Bronchial epithelial cell (primary cell): ENCODE data around the gene SF3B6. TPM values are rescaled to one million over a fixed set of nuclear protein-coding genes. Genes with fewer than 3 reads are reported as not detected.

Experiments
- DNase-seq: peaks from one replicate; pipeline ENCODE4 v3.0.0-alpha.2; 2010; ENCODE audit warnings: low read depth
- FAIRE-seq: peaks from 2 replicates; lab custom pipeline; 2011; peaks lifted over from hg19 to GRCh38; lab: Jason Lieb, UNC
- H3K27me3 ChIP-seq: 2 replicates; pipeline ENCODE4 v1.5.1; 2011; ENCODE audit warnings: low read length; ENCODE audit not compliant: control insufficient read depth, insufficient read depth
- H3K36me3 ChIP-seq: 2 replicates; pipeline ENCODE4 v1.5.1; 2011; ENCODE audit warnings: low read length; ENCODE audit not compliant: control insufficient read depth, insufficient read depth
- H3K4me3 ChIP-seq: 2 replicates; pipeline ENCODE4 v1.5.1; 2011; ENCODE audit warnings: mild to moderate bottlenecking, low read depth, low read length, control low read depth
- total RNA-seq: library from RNA; depleted of rRNA; stranded (reverse); fragments of >200 nt; gene quantifications from 2 replicates; pipeline ENCODE4 v1.2.1, GENCODE V29; 2014
- TF ChIP-seq, protein P1 (sequence below): IDR thresholded peaks from 2 replicates; pipeline ENCODE4 v1.5.1; 2011; ENCODE audit warnings: mild to moderate bottlenecking, moderate library complexity, low read length, control low read depth, inconsistent platforms; ENCODE audit not compliant: insufficient read depth, severe bottlenecking

Gene SF3B6
- total RNA-seq, 1 donor from 2014 or later = 202 TPM

DNA sequence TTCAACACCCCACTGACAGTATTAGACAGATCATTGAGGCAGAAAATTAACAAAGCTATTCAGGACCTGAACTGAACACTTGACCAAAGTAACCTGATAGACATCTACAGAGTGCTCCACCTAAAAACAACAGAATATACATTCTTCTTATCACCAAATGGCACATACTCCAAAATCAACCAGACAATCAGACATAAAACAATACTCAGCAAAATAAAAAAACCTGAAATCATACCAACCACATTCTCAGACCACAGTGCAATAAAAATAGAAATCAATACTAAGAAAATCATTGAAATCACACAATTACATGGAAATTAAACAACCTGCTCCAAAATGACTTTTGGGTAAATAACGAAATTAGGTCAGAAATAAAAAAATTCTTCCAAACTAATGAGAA is 31.2 kb upstream of the SF3B6 start:
- TF ChIP-seq, protein P1, sequence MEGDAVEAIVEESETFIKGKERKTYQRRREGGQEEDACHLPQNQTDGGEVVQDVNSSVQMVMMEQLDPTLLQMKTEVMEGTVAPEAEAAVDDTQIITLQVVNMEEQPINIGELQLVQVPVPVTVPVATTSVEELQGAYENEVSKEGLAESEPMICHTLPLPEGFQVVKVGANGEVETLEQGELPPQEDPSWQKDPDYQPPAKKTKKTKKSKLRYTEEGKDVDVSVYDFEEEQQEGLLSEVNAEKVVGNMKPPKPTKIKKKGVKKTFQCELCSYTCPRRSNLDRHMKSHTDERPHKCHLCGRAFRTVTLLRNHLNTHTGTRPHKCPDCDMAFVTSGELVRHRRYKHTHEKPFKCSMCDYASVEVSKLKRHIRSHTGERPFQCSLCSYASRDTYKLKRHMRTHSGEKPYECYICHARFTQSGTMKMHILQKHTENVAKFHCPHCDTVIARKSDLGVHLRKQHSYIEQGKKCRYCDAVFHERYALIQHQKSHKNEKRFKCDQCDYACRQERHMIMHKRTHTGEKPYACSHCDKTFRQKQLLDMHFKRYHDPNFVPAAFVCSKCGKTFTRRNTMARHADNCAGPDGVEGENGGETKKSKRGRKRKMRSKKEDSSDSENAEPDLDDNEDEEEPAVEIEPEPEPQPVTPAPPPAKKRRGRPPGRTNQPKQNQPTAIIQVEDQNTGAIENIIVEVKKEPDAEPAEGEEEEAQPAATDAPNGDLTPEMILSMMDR = no peak
- H3K4me3 ChIP-seq = no peak overlapping the region
- no peaks in the 10 kb centered on the region for H3K36me3 ChIP-seq
- FAIRE-seq (no peak), DNase-seq (no peak)
- no peaks in the 10 kb centered on the region for H3K27me3 ChIP-seq

DNA sequence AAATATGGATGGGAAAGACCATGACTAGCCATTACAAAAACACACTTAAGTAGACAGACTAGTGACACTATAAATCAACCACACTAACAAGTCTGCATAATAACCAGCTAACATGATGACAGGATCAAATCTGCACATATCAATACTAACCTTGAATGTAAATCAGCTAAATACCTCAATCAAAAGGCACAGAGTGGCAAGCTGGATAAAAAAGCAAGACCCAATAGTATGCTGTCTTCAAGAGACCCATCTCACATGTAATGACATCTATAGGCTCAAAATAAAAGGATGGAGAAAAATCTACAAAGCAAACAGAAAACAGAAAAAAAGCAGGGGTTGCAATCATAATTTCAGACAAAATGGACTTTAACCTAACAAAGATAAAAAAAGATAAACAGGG is 30.7 kb upstream of the SF3B6 start:
- FAIRE-seq = no peak
- no peak for DNase-seq
- TF ChIP-seq, protein P1 = no peak

DNA sequence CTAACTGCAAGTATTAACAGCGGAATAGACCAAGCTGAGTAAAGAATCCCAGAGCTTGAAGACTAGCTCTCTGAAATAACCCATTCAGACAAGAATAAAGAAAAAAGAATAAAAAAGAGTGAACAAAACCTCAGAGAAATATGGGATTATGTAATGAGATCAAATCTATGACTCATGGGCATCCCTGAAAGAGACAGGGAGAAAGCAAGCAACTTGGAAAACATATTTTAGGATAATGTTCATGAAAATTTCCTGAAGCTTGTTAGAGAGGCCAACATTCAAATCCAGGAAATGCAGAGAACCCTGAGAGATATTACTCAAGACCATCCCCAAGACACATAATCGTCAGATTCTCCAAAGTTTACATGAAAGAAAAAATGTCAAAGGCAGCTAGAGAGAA is 29.7 kb upstream of the SF3B6 start:
- Histone ChIP-seq H3K4me3 (no peak overlapping the region), H3K27me3 (no peaks in the 10 kb centered on the region), H3K36me3 (no peaks in the 10 kb centered on the region)
- DNase-seq = peak; percentile 50
- TF ChIP-seq, protein P1 = no peak
- FAIRE-seq = no peak

More for the DNA sequence above, 30.7 kb upstream of the SF3B6 start:
- Histone ChIP-seq H3K4me3 (no peak overlapping the region), H3K36me3 (no peaks in the 10 kb centered on the region), H3K27me3 (no peaks in the 10 kb centered on the region)

DNA sequence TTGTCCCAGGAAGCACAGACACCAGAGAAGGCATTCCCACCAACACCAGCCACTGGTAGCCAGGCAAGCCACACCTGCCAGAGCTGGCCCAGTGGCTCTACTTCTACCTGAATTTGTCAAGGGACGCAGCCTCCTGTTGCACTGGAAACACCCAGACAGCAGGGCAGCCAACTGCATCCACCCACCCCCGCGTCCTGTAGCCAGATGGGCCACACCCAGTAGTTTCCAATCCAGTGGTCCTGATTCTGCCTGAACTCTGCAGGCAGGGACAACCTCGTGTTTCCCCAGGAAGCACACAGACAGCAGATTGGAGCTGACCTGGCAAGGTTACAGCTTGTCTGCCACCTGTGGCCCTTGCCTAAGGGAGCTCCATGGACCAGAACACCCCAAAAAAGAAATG is 28.8 kb upstream of the SF3B6 start:
- Histone ChIP-seq H3K4me3 (no peak overlapping the region), H3K27me3 (no peaks in the 10 kb centered on the region), H3K36me3 (no peaks in the 10 kb centered on the region)
- TF ChIP-seq, protein P1 = no peak
- FAIRE-seq (no peak), DNase-seq (no peak)

DNA sequence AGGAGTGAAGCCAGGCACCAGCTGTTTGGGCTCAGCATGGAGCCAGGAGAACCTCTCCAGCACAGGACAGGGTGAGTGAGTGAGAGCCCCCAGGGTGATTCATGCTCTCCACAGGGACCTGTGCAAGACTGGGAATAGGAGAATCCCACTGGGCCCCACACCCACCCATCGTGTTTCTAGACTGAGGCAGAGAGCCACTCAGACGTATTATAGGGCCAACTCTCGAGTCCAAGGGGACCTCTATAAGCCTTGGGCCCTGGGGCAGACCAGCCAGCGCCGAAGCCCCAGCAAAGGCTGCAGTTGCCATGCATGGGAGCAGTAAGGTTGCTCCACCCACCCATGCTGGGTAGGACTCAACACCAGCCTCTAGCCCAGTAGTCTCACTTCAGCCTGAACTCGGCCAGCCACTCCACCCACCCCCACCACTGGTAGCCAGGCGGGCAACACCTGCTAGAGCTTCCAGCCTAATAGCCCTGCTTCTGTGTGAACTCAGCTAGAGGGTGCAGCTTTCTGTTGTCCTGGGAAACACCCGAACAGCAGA is 28.1 kb upstream of the SF3B6 start:
- FAIRE-seq (no peak), DNase-seq (no peak)
- Histone ChIP-seq H3K36me3 (no peaks in the 10 kb centered on the region), H3K27me3 (no peaks in the 10 kb centered on the region), H3K4me3 (no peak overlapping the region)
- TF ChIP-seq, protein P1 = no peak

DNA sequence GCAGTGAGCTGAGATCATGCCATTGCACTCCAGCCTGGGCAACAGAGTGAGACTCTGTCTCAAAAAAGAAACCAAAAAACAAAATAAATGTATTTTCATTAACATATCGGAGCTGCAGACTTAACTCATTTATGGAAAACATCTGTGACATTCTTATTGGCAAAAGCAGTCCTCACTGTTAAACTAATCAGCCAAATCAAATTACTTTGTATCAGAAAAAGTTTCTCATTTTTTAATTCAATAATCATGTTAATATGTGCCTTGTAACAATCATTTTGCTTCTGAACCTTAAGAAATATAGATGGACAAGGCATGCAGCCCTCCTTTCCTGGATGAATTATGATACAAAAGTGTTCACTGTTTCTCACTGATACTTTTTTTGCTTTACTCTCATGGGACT is 26.6 kb upstream of the SF3B6 start:
- Histone ChIP-seq H3K4me3 (no peak overlapping the region), H3K27me3 (no peaks in the 10 kb centered on the region)
- no peak for FAIRE-seq

More for the DNA sequence above, 26.6 kb upstream of the SF3B6 start:
- no peaks in the 10 kb centered on the region for H3K36me3 ChIP-seq
- no peak for DNase-seq
- TF ChIP-seq, protein P1 = no peak
